HL-60 (cell line): Measurements from ENCODE around the gene ARFIP2.

ENCODE experiments used
- CTCF ChIP-seq: IDR thresholded peaks from one replicate; pipeline ENCODE4 v1.5.1; 2011; ENCODE audit warnings: low read length, control low read depth, inconsistent platforms; ENCODE audit not compliant: insufficient read depth
- GABPA ChIP-seq: IDR thresholded peaks from 2 replicates; pipeline ENCODE4 v1.6.1; 2012; ENCODE audit warnings: low read depth
- POLR2AphosphoS5 ChIP-seq: IDR thresholded peaks from 2 replicates; pipeline ENCODE4 v1.6.1; 2012; ENCODE audit warnings: low read depth
- REST ChIP-seq: IDR thresholded peaks from 2 replicates; pipeline ENCODE4 v1.6.1; 2012; ENCODE audit warnings: low read depth; ENCODE audit not compliant: insufficient replicate concordance
- SPI1 ChIP-seq: IDR thresholded peaks from 2 replicates; pipeline ENCODE4 v1.6.1; 2012; ENCODE audit warnings: low read depth, mild to moderate bottlenecking, borderline replicate concordance

GRCh38 chr11:6442441-6442840 is 38.7 kb downstream of the ARFIP2 start:
- no peak for TF ChIP-seq POLR2AphosphoS5
- TF ChIP-seq CTCF = no peak
- TF ChIP-seq SPI1 = no peak
- no peak for TF ChIP-seq GABPA
- TF ChIP-seq REST = no peak
